GM21786 (cell line): ENCODE measurements around the gene CENPC.
A peak's percentile ranks its signal among the peaks of the same experiment; 100 is the strongest.
"Not testable (repeated sequence)": the region's sequence is repeated elsewhere in the genome, so short reads cannot be mapped to it uniquely, and the experiment has no call there.

Experiments
- ATAC-seq: cut with Tn5 transposase; IDR thresholded peaks from one replicate; pipeline ENCODE4 v1.9.1; 2021; ENCODE audit not compliant: unreplicated experiment

The CENPC gene

GRCh38 chr4:67470871-67471270 lies 74.4 kb downstream of the CENPC start:
- no peak for ATAC-seq

GRCh38 chr4:67468830-67469229 lies 76.5 kb downstream of the CENPC start:
- ATAC-seq, result no peak

DNA sequence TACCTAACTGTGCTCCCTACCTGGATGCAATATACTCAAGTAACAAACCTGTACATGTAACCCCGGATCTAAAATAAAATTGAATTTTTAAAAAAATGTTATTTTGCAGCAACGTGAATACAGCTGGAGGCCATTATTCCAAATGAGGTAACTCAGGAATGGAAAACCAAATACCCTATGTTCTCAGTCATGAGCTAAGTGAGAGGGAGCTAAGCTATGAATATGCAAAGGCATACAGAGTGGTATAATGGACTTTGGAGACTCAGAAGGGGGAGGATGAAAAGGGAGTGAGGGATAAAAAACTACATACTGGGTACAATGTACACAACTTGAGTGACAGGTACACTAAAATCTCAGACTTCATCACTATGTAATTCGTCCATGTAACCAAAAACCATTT lies 78.6 kb downstream of the CENPC start:
- no peak for ATAC-seq

DNA sequence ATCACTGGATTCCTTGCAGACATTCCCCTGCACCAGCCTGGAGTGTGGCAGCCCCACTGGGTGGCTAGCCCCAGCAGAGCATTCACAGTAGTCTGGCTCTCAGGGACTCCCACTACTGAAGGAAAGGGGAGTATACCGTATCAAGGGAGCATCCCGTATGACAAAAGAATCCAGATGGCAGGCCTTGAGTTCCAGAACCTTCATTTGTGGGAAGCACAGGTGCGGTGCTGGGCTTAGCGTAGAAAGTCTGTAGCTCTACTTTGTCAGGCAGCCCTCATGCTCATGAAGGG lies 79.6 kb downstream of the CENPC start:
- ATAC-seq, result no peak

DNA sequence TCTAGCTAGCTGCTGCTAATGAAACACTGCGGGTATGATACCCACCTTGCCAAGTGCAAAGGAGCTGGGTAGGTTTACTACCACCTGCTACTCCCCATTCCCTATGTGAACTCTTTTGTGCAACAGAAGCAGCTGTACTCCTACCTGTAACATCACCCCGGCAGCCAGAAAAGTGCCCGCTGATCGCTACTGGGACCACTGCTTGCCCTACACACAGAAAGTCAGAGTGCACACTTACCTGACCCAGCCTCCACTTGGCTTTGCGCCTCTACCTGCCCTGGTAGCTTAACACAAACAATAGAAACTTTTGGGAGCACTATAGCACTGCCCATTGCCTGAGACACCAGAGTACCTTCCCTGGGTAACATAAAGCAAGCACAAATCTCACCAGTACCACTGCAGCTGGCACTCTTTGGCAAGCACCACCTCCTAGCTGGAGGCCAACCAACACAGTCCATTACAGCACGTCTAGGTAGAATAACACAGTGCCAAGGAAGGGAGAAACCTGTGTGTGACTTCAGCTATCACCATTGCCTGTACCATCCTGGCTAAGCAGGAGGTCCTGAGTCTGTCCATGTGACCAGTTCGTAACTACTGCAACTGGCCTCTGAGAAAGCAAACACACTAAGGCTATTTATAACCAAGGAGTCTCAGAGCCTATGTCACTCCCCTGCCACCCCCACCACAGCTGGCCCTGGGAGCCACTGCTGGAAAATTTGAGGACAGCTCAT lies 80.1 kb downstream of the CENPC start:
- no peak for ATAC-seq

GRCh38 chr4:67460574-67460973 lies 84.7 kb downstream of the CENPC start:
- ATAC-seq, result no peak

DNA sequence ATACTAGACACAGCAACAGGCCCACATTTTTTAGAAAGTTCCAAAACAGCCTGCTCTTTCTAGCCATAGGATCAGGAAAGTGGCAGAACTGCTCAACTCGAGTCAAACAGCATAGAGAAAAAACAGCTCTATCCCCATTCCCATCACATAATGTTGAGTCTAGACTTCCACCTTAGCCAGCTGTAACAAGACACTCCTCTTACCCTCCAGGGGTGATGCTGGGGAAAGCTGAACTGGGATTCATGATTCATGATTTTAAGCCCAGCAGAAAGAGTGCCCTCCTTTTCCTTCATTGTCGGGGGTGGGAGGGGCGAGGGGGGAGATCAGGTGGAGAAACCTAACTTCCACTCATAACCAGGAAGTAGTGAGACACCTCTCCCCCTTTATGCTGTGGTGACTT lies 86.1 kb downstream of the CENPC start:
- ATAC-seq, result no peak

DNA sequence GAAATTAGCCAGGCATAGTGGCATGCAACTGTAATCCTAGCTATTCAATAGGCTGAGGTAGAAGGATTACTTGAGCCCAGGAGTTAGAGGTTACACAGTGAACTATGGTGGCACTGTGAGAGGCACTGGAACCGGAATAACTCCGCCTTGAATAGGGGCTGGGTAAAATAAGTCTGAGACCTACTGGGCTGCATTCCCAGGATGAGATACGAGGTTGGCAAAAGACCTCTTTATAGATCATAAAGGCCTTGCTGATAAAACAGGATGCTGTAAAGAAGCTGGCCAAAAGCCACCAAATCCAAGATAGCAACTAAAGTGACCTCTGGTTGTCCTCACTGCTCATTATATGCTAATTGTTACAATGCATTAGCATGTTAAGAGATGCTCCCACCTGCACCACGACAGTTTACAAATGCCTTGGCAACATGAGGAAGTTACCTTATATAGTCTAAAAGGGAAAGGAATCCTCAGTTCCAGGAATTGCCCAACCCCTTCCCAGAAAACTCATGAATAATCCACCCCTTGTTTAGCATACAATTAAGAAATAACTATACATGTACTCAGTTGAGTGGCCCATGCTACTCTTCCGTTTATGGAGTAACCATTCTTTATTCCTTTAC lies 88.6 kb downstream of the CENPC start:
- no peak for ATAC-seq

DNA sequence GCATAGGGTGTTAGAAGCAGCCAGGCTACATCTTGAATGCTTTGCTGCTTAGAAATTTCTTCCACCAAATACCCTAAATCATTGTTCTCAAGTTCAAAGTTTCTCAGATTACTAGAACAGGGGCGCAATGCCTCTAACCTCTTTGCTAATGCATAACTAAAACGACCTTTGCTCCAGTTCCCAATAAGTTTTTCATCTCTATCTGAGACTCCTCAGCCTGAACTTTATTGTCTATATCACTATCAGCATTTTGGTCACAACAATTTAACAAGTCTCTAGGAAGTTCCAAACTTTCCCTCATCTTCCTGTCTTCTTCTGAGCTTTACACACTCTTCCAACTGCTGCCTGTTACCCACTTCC lies 92.5 kb downstream of the CENPC start:
- not testable (repeated sequence) for ATAC-seq

GRCh38 chr4:67452100-67452845 lies 93.0 kb downstream of the CENPC start:
- ATAC-seq, result no peak

DNA sequence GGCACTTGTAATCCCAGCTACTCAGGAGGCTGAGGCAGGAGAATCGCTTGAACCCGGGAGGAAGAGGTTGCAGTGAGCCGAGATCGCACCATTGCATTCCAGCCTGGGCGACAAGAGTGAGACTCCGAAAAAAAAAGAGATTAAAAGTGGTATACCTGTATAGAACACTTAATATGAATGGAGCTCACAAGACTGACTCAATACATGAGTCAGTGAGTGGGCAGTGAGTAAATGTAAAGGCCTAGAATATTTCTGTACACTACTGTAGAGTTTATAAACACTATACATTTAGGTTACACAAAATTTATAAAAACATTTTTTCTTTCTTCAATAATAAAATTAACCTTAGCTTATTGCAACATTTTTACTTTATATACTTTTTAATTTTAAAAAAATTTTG lies 93.8 kb downstream of the CENPC start:
- ATAC-seq, result no peak

DNA sequence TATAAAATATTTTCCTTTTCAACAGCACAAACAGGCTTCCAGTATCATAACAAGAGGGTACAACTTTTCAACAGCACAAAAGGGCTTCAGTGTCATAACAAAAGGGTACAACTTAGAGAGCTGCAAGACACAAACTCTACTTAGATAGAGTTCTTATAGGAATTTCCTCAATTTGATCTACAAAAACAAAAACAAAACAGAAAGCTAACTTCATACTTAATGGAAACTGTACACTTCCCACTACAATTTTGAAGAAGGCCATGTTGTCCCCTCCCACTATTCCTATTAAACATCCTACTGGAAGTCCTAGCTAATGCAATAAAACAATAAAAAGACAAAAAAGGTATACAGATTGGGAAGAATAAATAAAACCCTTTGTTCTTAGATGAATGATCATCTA lies 96.7 kb downstream of the CENPC start:
- ATAC-seq, result no peak

DNA sequence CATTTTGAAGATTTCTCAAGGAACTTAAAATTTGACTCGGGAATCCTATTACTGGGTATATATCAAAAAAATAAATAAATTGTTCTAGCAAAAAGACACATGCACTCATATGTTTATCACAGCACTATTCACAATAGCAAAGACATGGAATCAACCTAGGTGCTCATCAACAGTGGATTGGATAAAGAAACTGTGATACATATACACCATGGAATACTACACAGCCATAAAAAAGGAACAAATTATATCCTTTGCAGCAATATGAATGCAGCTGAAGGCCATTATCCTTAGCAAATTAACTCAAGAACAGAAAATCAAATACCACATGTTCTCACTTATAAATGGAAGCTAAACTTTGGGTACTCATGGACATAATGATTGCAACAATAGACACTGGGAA lies 97.4 kb downstream of the CENPC start:
- ATAC-seq, result no peak

- ATAC-seq, result no peak
These were observed 98.5 kb downstream of the CENPC start for GRCh38 chr4:67446811-67447210.

GRCh38 chr4:67445881-67446280 lies 99.4 kb downstream of the CENPC start:
- ATAC-seq, result not testable (repeated sequence)

- ATAC-seq, result no peak
These were observed 106.3 kb downstream of the CENPC start for GRCh38 chr4:67438975-67439374.

DNA sequence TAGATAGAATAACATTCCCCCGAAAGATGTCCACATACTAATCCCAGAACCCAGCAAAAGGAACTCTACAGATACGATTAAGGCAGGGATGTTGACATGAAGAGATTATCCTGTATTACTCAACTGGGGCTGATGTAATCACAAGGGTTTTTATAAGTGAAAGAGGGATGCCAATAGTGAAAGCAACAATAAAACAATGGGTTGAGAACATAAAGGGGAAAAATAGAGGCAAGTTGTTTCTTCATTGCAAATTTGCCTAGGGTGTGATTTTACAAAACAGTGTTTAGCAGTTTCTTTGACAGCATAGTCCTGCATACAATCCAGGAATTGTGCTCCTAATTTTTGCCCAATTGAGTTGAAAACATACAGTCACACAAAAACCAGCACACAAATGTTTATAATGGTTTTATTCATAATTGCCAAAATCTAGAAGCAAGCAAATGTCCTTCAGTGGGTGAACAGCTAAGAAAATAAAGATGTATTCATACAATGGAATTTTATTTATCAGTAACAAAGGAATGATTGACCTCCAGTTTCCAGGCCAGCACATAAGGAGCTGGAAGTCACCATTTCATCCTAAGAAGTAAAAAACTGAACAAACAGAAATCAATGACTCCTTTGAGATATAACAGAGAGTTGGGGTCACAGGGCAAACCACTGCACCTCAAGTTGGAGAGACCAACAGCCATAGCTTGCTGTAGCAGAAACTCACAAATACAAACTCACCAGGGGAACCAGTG lies 107.2 kb downstream of the CENPC start:
- ATAC-seq, result no peak

- ATAC-seq, result peak; percentile 67
These were observed 108.6 kb downstream of the CENPC start for GRCh38 chr4:67436742-67437141.

DNA sequence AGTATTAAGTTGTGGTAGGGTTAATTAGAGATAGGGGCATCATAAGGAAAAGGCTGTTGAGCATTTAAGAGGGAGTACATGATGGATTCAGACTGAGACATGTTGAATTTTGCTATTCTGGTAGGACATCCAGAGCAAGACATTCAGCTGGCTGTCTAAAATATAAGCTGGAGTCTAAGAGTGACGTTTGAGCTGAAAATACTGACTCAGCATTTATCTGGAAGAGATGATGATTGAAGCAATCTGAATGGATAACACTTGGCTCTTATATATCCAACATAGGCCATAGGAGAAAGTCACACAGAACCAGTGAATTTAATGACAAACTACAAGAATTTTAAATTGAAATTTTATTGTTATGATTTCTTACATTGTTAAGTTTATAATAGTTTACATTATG lies 114.3 kb downstream of the CENPC start:
- ATAC-seq, result no peak

GRCh38 chr4:67428819-67429218 lies 116.5 kb downstream of the CENPC start:
- no peak for ATAC-seq
